IMR-90 (cell line): ENCODE results near the gene TRPM7. TPM values are rescaled to one million over a fixed set of nuclear protein-coding genes. Genes with fewer than 3 reads are reported as not detected.

Source experiments
- ATAC-seq: fragments of 200-7000 bp; cut with Tn5 transposase; 2 replicates; pipeline ENCODE4 v1.9.1; 2020; ENCODE audit warnings: low read depth, mild to moderate bottlenecking, moderate library complexity
- BruUV-seq: library from RNA; stranded (reverse); fragments of 400-500 nt; replicated peaks from 2 replicates; lab custom pipeline; 2021; lab: Mats Ljungman, UMichigan
- CTCF ChIA-PET: fragments of 300-600 bp; formaldehyde crosslinking; extraction: SDS; loops from one replicate; lab custom pipeline; 2021; ENCODE audit warnings: antibody characterized with exemption; lab: Yijun Ruan, JAX
- POLR2A ChIA-PET: fragments of 300-600 bp; sonication (Branson Sonifier 250); formaldehyde crosslinking; loops from one replicate; lab custom pipeline; 2022; ENCODE audit warnings: antibody characterized with exemption; ENCODE audit not compliant: unreplicated experiment; lab: Charles Lee
- DNase-seq: peaks from one replicate; pipeline ENCODE4 v3.0.0; 2013
- H2AFZ ChIP-seq: replicated peaks from 2 replicates; pipeline ENCODE3; 2013; ENCODE audit warnings: low read length, mild to moderate bottlenecking; ENCODE audit not compliant: poor library complexity
- H2AK5ac ChIP-seq: 2 replicates; pipeline ENCODE4 v1.6.1; 2013; ENCODE audit warnings: low read depth, low read length, inconsistent platforms
- H2AK9ac ChIP-seq: replicated peaks from 2 replicates; pipeline ENCODE3; 2013; ENCODE audit warnings: mild to moderate bottlenecking, low read depth, low read length, moderate library complexity; ENCODE audit not compliant: poor library complexity
- H2BK120ac ChIP-seq: 2 replicates; pipeline ENCODE4 v1.6.1; 2013; ENCODE audit warnings: low read depth, low read length, inconsistent platforms
- H2BK15ac ChIP-seq: 3 replicates; pipeline ENCODE4 v1.6.1; 2013; ENCODE audit warnings: low read depth, low read length, inconsistent platforms
- H2BK20ac ChIP-seq: 2 replicates; pipeline ENCODE4 v1.6.1; 2013; ENCODE audit warnings: low read depth, mild to moderate bottlenecking, inconsistent platforms, low read length, moderate library complexity
- H2BK5ac ChIP-seq: 2 replicates; pipeline ENCODE4 v1.6.1; 2013; ENCODE audit warnings: mild to moderate bottlenecking, low read depth, low read length, inconsistent platforms; ENCODE audit not compliant: poor library complexity, severe bottlenecking
- H3K14ac ChIP-seq: replicated peaks from 2 replicates; pipeline ENCODE4 v1.6.1; 2013; ENCODE audit warnings: low read depth, low read length, inconsistent platforms
- H3K18ac ChIP-seq: 2 replicates; pipeline ENCODE4 v1.6.1; 2013; ENCODE audit warnings: low read depth, low read length, control low read depth
- H3K23ac ChIP-seq: 2 replicates; pipeline ENCODE4 v1.6.1; 2013; ENCODE audit warnings: low read depth, low read length, inconsistent platforms
- H3K27ac ChIP-seq: 2 replicates; pipeline ENCODE4 v1.5.1; 2013; ENCODE audit warnings: mild to moderate bottlenecking, control low read depth, low read length; ENCODE audit not compliant: insufficient read depth
- H3K27me3 ChIP-seq: 2 replicates; pipeline ENCODE4 v1.6.1; 2013; ENCODE audit warnings: low read length; ENCODE audit not compliant: control insufficient read depth, insufficient read depth
- H3K36me3 ChIP-seq: 2 replicates; pipeline ENCODE4 v1.6.1; 2013; ENCODE audit warnings: low read length, mixed read lengths; ENCODE audit not compliant: control insufficient read depth, insufficient read depth
- H3K4ac ChIP-seq: 2 replicates; pipeline ENCODE4 v1.6.1; 2013; ENCODE audit warnings: low read depth, low read length, inconsistent platforms
- H3K4me1 ChIP-seq: 2 replicates; pipeline ENCODE4 v1.6.1; 2013; ENCODE audit warnings: low read length, mixed read lengths; ENCODE audit not compliant: control insufficient read depth, insufficient read depth
- H3K4me2 ChIP-seq: 2 replicates; pipeline ENCODE4 v1.6.1; 2013; ENCODE audit warnings: low read depth, mild to moderate bottlenecking, control low read depth, low read length, moderate library complexity
- H3K4me3 ChIP-seq: 2 replicates; pipeline ENCODE4 v1.5.1; 2013; ENCODE audit warnings: low read depth, mild to moderate bottlenecking, control low read depth, low read length, moderate library complexity; ENCODE audit not compliant: insufficient read depth
- H3K56ac ChIP-seq: 2 replicates; pipeline ENCODE4 v1.6.1; 2013; ENCODE audit warnings: low read length, inconsistent platforms; ENCODE audit not compliant: insufficient read depth; ENCODE audit errors: extremely low read depth
- H3K79me1 ChIP-seq, 2 experiments: 2 replicates each; pipeline ENCODE4 v1.6.1; 2013; ENCODE audit warnings: low read length in 2 of 2, inconsistent platforms in 1 of 2, low read depth in 1 of 2
- H3K9ac ChIP-seq: 2 replicates; pipeline ENCODE4 v1.6.1; 2013; ENCODE audit warnings: low read depth, low read length, control low read depth
- H3K9me1 ChIP-seq: 2 replicates; pipeline ENCODE4 v1.6.1; 2013; ENCODE audit warnings: low read length, inconsistent platforms; ENCODE audit not compliant: insufficient read depth
- H3K9me3 ChIP-seq: 2 replicates; pipeline ENCODE4 v1.6.1; 2013; ENCODE audit warnings: low read length; ENCODE audit not compliant: control insufficient read depth, insufficient read depth
- H4K20me1 ChIP-seq: 2 replicates; pipeline ENCODE4 v1.6.1; 2013; ENCODE audit warnings: low read length, inconsistent platforms; ENCODE audit not compliant: insufficient read depth
- H4K5ac ChIP-seq: 2 replicates; pipeline ENCODE4 v1.6.1; 2013; ENCODE audit warnings: mild to moderate bottlenecking, low read depth, low read length, control low read depth
- H4K8ac ChIP-seq, 2 experiments: 2 replicates each; pipeline ENCODE4 v1.6.1; 2013; ENCODE audit warnings: low read depth in 2 of 2, low read length in 2 of 2, control low read depth in 1 of 2, inconsistent platforms in 1 of 2
- H4K91ac ChIP-seq: 2 replicates; pipeline ENCODE4 v1.6.1; 2013; ENCODE audit warnings: low read depth, low read length, inconsistent platforms; ENCODE audit not compliant: insufficient read depth
- CEBPB ChIP-seq: IDR thresholded peaks from 2 replicates; pipeline ENCODE4 v1.6.1; 2012; ENCODE audit warnings: low read depth, low read length, improper control_type of control experiment
- FOS ChIP-seq: fragments of 150-350 bp; IDR thresholded peaks from 2 replicates; pipeline ENCODE4 v1.6.1; 2016; ENCODE audit warnings: low read depth, low read length
- RFX5 ChIP-seq: IDR thresholded peaks from 2 replicates; pipeline ENCODE4 v1.8.0; 2012; ENCODE audit warnings: low read depth, mild to moderate bottlenecking, low read length, moderate library complexity
- WGBS, 2 experiments: methylation state at CpG; one replicate each; pipeline versions ENCODE4 v1.1.5 to v1.1.7; 2013; ENCODE audit warnings: missing lambda C conversion rate in 2 of 2; ENCODE audit not compliant: insufficient read length in 1 of 2; ENCODE audit errors: extremely low coverage in 2 of 2; 5-methylcytosine and 5-hydroxymethylcytosine counted together
- dilution Hi-C: fragments of 300-500 bp; cut with HindIII; formaldehyde crosslinking; loops from one replicate; pipeline ENCODE4 v1.14.3; 2018; ENCODE audit warnings: low sequenced_read_pairs; ENCODE audit not compliant: unreplicated experiment
- in situ Hi-C: fragments of 300-500 bp; cut with MboI; formaldehyde crosslinking; loops from 3 replicates; pipeline ENCODE4 v1.14.3; 2019; ENCODE audit warnings: low sequenced_read_pairs, inconsistent platforms, mixed read lengths
- intact Hi-C: fragments of 100-400 bp; cut with micrococcal nuclease; formaldehyde crosslinking; loops from 2 replicates; pipeline ENCODE4 v1.10.0; 2022
- polyA plus RNA-seq, 3 experiments: library from polyadenylated mRNA; depleted of rRNA; stranded (reverse); fragments of >200 nt; gene quantifications; 2 replicates each; pipeline ENCODE4 v1.2.3, GENCODE V29; 2012; ENCODE audit warnings: low replicate concordance in 1 of 3
- total RNA-seq: library from RNA; depleted of rRNA; stranded (reverse); fragments of >200 nt; gene quantifications from 2 replicates; pipeline ENCODE4 v1.2.3, GENCODE V29; 2012
- TF ChIP-seq, protein P1 (sequence below): fragments of 150-350 bp; IDR thresholded peaks from 2 replicates; pipeline ENCODE4 v1.6.1; 2017; ENCODE audit warnings: mild to moderate bottlenecking, antibody characterized with exemption, low read length, low read depth

TRPM7 gene
- total and polyA plus RNA-seq, 2 of the 4 experiments (the other 2 are of a cell fraction): 10.6 to 27.8 TPM

DNA sequence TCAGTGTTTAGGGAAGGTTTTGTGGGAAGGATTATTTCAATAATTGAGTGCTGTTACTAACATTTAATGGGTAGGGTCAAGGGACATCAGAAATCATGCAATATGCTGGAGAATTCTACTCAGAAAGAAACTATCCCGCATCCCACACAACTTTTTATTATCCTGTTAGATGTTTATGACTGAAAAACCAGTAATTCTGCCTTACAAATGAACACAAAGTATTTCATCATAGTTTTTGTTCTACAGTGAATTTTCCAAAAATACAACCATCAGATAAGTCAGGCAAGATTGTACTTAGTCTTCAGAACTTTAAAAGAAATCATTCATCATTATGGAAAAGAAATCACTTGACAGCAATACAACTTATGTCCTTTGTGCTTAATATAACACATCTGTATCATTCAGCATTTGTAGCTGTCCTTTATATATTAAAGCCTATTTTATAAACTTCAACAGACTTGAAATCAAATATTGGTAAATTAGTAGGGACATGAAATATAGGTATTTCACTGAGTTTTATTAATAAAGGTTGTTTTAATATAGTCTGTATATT, 61.9 kb downstream of the TRPM7 start:
- H3K14ac ChIP-seq: no peak overlapping the region
- no peak overlapping the region for H3K23ac ChIP-seq
- H4K20me1 ChIP-seq: no peaks in the 10 kb centered on the region
- no peak overlapping the region for H3K4ac ChIP-seq
- H4K5ac ChIP-seq: no peak overlapping the region
- no peak overlapping the region for H2BK15ac ChIP-seq
- no peak overlapping the region for H3K27ac ChIP-seq
- no peak overlapping the region for H2AFZ ChIP-seq
- CTCF ChIA-PET: interaction anchor here (0.5 kb wide), 1 partner anchor 472 kb away, joined by 8 read pairs; no protein-coding TSS in a partner anchor
- peaks cover 3% of the 10 kb centered on the region; the same call in 1 of the 2 replicates for H3K9me1 ChIP-seq
- WGBS, 2 experiments: no CpG with 5 or more reads among the region's 1 CpG
- no peak overlapping the region for H2BK120ac ChIP-seq
- DNase-seq: no peak
- H2AK5ac ChIP-seq: no peak overlapping the region
- TF ChIP-seq FOS (no peak), CEBPB (peak; percentile 32; the same call in 1 of the 2 replicates), RFX5 (no peak)
- TF ChIP-seq, protein P1, sequence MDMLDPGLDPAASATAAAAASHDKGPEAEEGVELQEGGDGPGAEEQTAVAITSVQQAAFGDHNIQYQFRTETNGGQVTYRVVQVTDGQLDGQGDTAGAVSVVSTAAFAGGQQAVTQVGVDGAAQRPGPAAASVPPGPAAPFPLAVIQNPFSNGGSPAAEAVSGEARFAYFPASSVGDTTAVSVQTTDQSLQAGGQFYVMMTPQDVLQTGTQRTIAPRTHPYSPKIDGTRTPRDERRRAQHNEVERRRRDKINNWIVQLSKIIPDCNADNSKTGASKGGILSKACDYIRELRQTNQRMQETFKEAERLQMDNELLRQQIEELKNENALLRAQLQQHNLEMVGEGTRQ: no peak
- intact Hi-C loops (no loop called here), in situ Hi-C loops (no loop called here), dilution Hi-C loops (no loop called here)
- H3K9ac ChIP-seq: no peak overlapping the region
- no peak overlapping the region for H2BK20ac ChIP-seq
- H2AK9ac ChIP-seq: no peak overlapping the region
- H3K27me3 ChIP-seq: no peaks in the 10 kb centered on the region
- H4K91ac ChIP-seq: no peak overlapping the region
- H3K36me3 ChIP-seq: peaks cover 12% of the 10 kb centered on the region
- H3K9me3 ChIP-seq: no peaks in the 10 kb centered on the region
- no peak overlapping the region for H4K8ac ChIP-seq
- H2BK5ac ChIP-seq: no peak overlapping the region
- no peak overlapping the region for H3K56ac ChIP-seq
- POLR2A ChIA-PET: no interaction called here
- H3K18ac ChIP-seq: no peak overlapping the region
- peaks cover 1% of the 10 kb centered on the region for H3K4me1 ChIP-seq
- ATAC-seq: no peak
- BruUV-seq: no TSS peak
- H3K4me2 ChIP-seq: no peak overlapping the region
- peaks cover 3 to 9% of the 10 kb centered on the region in 2 experiments; a peak in 3 of 4 replicates for H3K79me1 ChIP-seq
- H3K4me3 ChIP-seq: no peak overlapping the region
